ENCODE results near the gene STXBP5L. TPM values are rescaled to one million over a fixed set of nuclear protein-coding genes. Genes with fewer than 3 reads are reported as not detected.
"Not testable (repeated sequence)": the region's sequence is repeated elsewhere in the genome, so short reads cannot be mapped to it uniquely, and the experiment has no call there.

Gene STXBP5L
- total RNA-seq, 1 donor from 2014 or later: 3.0 TPM

GRCh38 chr3:121274411-121274810 lies 366.4 kb downstream of the STXBP5L start:
- Mint-ChIP-seq H3K9me3 (peaks cover 2% of the 10 kb centered on the region), H3K36me3 (ENCODE audit: low read depth) (no peaks in the 10 kb centered on the region), H3K4me3 (no peak overlapping the region), H3K4me1 (no peaks in the 10 kb centered on the region), H3K27ac (ENCODE audit: unreplicated experiment) (no peak overlapping the region), H3K27me3 (ENCODE audit: low read depth) (no peaks in the 10 kb centered on the region)
- DNase-seq (ENCODE audit: low read depth, low spot score): no peak
- TF ChIP-seq CTCF (conservative IDR thresholded peaks at IDR 0.05): no peak

DNA sequence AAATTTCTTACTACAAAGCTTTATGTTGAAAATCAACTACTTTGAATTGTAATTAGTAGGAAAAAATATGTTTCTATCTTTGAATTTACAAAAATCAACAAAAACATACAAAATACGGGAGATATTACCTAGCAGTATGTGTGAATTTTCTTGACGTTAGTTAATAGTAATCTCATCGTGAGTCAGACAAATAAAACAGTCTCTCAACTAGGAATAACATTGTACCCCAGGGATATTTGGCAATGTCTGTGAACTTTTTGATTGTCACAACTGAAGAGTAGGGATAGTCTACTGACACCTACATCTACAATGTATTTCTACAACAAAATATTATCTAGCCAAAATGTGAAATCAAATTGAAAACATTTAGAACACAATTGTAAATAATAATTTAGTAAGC lies 387.4 kb downstream of the STXBP5L start:
- H3K9me3 Mint-ChIP-seq: peaks cover 13% of the 10 kb centered on the region
- H3K4me3 Mint-ChIP-seq: no peak overlapping the region
- DNase-seq (ENCODE audit: low read depth, low spot score): no peak
- H3K36me3 Mint-ChIP-seq (ENCODE audit: low read depth): peaks cover 5% of the 10 kb centered on the region
- no peak overlapping the region for H3K27ac Mint-ChIP-seq (ENCODE audit: unreplicated experiment)
- no peak for TF ChIP-seq CTCF (conservative IDR thresholded peaks at IDR 0.05)
- H3K4me1 Mint-ChIP-seq: no peaks in the 10 kb centered on the region
- peaks cover 3% of the 10 kb centered on the region for H3K27me3 Mint-ChIP-seq (ENCODE audit: low read depth)

DNA sequence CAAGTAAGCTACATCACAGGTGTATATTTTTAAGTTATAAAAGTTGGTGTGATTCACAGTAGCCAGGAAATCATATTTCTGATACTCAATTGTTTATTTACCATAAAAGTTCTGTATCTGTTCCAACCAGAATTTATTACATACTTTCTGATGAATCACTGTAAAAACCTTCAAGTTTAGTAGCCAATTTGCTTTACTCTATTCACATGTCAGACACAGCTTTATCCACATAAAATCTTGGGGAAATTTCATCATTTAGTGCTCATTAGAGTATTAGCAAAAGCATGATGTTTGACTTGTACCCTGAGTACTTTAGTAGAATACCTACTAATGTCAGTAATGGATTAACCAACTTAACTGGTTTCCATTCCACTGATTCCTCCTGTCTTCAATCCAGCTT lies 388.0 kb downstream of the STXBP5L start:
- Mint-ChIP-seq H3K27me3 (ENCODE audit: low read depth) (peaks cover 3% of the 10 kb centered on the region), H3K4me1 (no peaks in the 10 kb centered on the region), H3K9me3 (peaks cover 13% of the 10 kb centered on the region), H3K27ac (ENCODE audit: unreplicated experiment) (no peak overlapping the region), H3K36me3 (ENCODE audit: low read depth) (peaks cover 5% of the 10 kb centered on the region), H3K4me3 (no peak overlapping the region)
- no peak for TF ChIP-seq CTCF (conservative IDR thresholded peaks at IDR 0.05)
- no peak for DNase-seq (ENCODE audit: low read depth, low spot score)

- Mint-ChIP-seq H3K36me3 (ENCODE audit: low read depth) (no peaks in the 10 kb centered on the region), H3K9me3 (peaks cover 3% of the 10 kb centered on the region), H3K4me1 (no peaks in the 10 kb centered on the region), H3K27ac (ENCODE audit: unreplicated experiment) (no peak overlapping the region), H3K4me3 (no peak overlapping the region), H3K27me3 (ENCODE audit: low read depth) (no peaks in the 10 kb centered on the region)
- no peak for TF ChIP-seq CTCF (conservative IDR thresholded peaks at IDR 0.05)
- no peak for DNase-seq (ENCODE audit: low read depth, low spot score)
Observed at GRCh38 chr3:121324320-121324719, 416.3 kb downstream of the STXBP5L start.

- Mint-ChIP-seq H3K36me3 (ENCODE audit: low read depth) (no peaks in the 10 kb centered on the region), H3K4me3 (no peak overlapping the region), H3K27me3 (ENCODE audit: low read depth) (no peaks in the 10 kb centered on the region), H3K27ac (ENCODE audit: unreplicated experiment) (no peak overlapping the region), H3K4me1 (no peaks in the 10 kb centered on the region), H3K9me3 (peaks cover 2% of the 10 kb centered on the region)
- no peak for DNase-seq (ENCODE audit: low read depth, low spot score)
- TF ChIP-seq CTCF (conservative IDR thresholded peaks at IDR 0.05): no peak
Observed at GRCh38 chr3:121330118-121330517, 422.1 kb downstream of the STXBP5L start.

- H3K4me3 Mint-ChIP-seq: no peak overlapping the region
- DNase-seq (ENCODE audit: low read depth, low spot score): no peak
- no peak overlapping the region for H3K27ac Mint-ChIP-seq (ENCODE audit: unreplicated experiment)
- H3K27me3 Mint-ChIP-seq (ENCODE audit: low read depth): no peaks in the 10 kb centered on the region
- no peaks in the 10 kb centered on the region for H3K36me3 Mint-ChIP-seq (ENCODE audit: low read depth)
- TF ChIP-seq CTCF (conservative IDR thresholded peaks at IDR 0.05): no peak
- peaks cover 2% of the 10 kb centered on the region for H3K9me3 Mint-ChIP-seq
- no peaks in the 10 kb centered on the region for H3K4me1 Mint-ChIP-seq
Observed at GRCh38 chr3:121330634-121331033, 422.6 kb downstream of the STXBP5L start.

DNA sequence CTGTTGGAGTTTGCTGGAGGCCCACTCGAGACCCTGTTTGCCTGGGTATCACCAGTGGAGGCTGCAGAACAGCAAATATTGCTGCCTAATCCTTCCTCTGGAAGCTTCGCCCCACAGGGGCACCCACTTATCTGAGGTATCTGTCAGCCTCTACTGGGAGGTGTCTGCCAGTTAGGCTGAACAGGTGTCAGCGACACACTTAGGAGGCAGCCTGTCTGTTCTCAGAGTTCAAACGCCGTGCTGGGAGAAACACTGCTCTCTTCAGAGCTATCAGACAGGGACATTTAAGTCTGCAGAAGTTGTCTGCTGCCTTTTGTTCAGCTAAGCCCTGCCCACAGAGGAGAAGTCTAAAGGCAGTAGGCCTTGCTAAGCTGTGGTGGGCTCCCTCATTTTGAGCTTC lies 448.0 kb downstream of the STXBP5L start:
- H3K27ac Mint-ChIP-seq (ENCODE audit: unreplicated experiment); H3K27me3 Mint-ChIP-seq (ENCODE audit: low read depth); H3K36me3 Mint-ChIP-seq (ENCODE audit: low read depth); DNase-seq (ENCODE audit: low read depth, low spot score); H3K4me1 Mint-ChIP-seq; H3K4me3 Mint-ChIP-seq; H3K9me3 Mint-ChIP-seq: not testable (repeated sequence)
